GM12801 (cell line): ENCODE results near the gene EXOC1.

ENCODE experiments used
- CTCF ChIP-seq: IDR thresholded peaks from one replicate; pipeline ENCODE4 v1.5.1; 2011; ENCODE audit warnings: control low read depth; ENCODE audit not compliant: insufficient read length; ENCODE audit errors: extremely low read depth

EXOC1 gene

GRCh38 chr4:55896622-55897021 is 43.2 kb downstream of the EXOC1 start:
- TF ChIP-seq CTCF: no peak

- no peak for TF ChIP-seq CTCF
These were observed 49.2 kb downstream of the EXOC1 start for GRCh38 chr4:55902677-55903076.

- TF ChIP-seq CTCF: no peak
These were observed 50.1 kb downstream of the EXOC1 start for GRCh38 chr4:55903577-55903976.

GRCh38 chr4:55904576-55904975 is 51.1 kb downstream of the EXOC1 start:
- no peak for TF ChIP-seq CTCF

- TF ChIP-seq CTCF: no peak
These were observed 52.9 kb downstream of the EXOC1 start for GRCh38 chr4:55906323-55906722.

GRCh38 chr4:55906989-55907388 is 53.5 kb downstream of the EXOC1 start:
- no peak for TF ChIP-seq CTCF

GRCh38 chr4:55907469-55907868 is 54.0 kb downstream of the EXOC1 start:
- no peak for TF ChIP-seq CTCF

GRCh38 chr4:55910140-55910539 is 56.7 kb downstream of the EXOC1 start:
- TF ChIP-seq CTCF: no peak
